ENCODE measurements around the gene AGR2.
"Not testable (repeated sequence)": the region's sequence is repeated elsewhere in the genome, so short reads cannot be mapped to it uniquely, and the experiment has no call there.

Gene AGR2

DNA sequence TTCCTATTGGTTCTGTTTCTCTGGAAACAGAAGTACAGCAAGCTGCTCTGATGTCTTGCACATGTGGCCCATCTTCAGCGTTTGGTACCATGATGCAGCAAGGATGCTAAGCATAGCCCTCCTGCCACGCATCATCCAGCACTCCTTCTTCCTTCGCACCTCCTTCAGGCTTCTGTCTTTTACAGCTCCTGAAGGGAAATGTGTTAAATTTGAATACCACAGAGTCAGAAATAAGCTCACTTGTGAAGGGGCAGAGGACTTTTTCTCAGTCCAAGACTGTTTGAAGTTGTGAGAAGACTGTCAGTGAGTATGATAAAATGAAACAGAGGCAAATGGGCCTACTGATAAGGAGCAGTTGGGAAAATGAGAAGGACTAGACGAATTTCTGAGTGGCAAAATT lies 30.5 kb downstream of the AGR2 start:
- DNase-seq (ENCODE audit: low read depth, low spot score), result no peak

GRCh38 chr7:16773884-16774283 lies 30.9 kb downstream of the AGR2 start:
- DNase-seq (ENCODE audit: low read depth, low spot score), result no peak

DNA sequence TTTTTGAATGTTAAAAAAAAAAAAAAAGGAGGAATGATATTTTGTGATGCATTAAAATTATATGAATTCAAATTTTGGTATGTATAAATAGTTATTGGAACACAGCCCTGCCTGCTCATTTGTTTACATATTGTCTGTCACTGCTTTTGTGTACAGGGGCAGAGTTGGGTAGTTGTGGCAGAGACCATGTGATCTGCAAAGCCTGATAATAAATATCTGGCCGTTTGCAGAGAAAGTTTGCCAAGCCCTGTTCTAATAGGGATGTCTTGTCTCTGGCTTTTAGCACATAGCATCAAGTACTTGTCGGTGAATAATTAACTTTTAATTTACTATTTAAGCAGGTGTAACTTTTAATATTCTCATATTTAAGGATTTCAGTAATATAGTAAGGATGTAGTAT lies 31.5 kb downstream of the AGR2 start:
- DNase-seq (ENCODE audit: low read depth, low spot score), result no peak

GRCh38 chr7:16770657-16771329 lies 34.0 kb downstream of the AGR2 start:
- DNase-seq (ENCODE audit: low read depth, low spot score), result no peak

GRCh38 chr7:16769994-16770393 lies 34.8 kb downstream of the AGR2 start:
- not testable (repeated sequence) for DNase-seq (ENCODE audit: low read depth, low spot score)

DNA sequence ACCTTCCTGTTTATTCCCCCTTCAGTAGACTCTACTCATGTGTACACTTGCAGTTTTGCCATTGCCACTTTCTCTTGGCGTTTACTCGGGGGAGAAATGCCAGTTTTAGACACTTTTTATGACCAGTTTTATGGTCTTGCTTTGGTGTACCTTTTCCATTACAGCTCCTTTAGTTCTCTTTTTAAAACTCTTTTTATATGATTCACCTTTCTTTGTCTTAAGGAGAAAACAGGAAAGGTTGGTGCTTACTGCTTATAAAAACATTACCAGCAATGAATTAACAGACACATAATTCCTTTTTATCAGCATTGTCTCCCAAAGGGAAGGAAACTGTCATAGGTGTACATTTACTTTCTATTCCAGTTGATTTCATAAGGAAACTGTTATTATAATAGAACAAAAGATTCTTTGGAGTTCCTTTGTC lies 39.4 kb downstream of the AGR2 start:
- no peak for DNase-seq (ENCODE audit: low read depth, low spot score)

GRCh38 chr7:16764942-16765341 lies 39.9 kb downstream of the AGR2 start:
- DNase-seq (ENCODE audit: low read depth, low spot score), result no peak

GRCh38 chr7:16762177-16762576 lies 42.6 kb downstream of the AGR2 start:
- DNase-seq (ENCODE audit: low read depth, low spot score), result no peak

DNA sequence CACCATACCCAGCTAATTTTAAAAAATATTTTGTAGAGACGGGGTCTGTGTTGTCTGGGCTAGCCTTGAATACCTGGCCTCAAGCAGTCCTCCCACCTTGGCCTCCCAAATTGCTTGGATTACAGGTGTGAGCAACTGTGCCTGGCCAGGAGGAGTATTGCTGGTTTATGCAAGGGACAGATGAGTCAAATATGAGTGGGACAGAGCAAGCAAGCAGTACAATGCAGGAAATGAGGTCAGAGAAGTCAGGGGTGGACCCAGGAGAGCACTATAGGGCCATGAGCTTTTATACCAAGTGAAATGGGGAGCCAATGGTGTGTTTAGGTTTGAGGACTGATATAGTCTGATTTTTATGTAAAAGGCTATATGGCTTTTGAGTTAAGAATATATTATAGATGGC lies 45.0 kb downstream of the AGR2 start:
- no peak for DNase-seq (ENCODE audit: low read depth, low spot score)

DNA sequence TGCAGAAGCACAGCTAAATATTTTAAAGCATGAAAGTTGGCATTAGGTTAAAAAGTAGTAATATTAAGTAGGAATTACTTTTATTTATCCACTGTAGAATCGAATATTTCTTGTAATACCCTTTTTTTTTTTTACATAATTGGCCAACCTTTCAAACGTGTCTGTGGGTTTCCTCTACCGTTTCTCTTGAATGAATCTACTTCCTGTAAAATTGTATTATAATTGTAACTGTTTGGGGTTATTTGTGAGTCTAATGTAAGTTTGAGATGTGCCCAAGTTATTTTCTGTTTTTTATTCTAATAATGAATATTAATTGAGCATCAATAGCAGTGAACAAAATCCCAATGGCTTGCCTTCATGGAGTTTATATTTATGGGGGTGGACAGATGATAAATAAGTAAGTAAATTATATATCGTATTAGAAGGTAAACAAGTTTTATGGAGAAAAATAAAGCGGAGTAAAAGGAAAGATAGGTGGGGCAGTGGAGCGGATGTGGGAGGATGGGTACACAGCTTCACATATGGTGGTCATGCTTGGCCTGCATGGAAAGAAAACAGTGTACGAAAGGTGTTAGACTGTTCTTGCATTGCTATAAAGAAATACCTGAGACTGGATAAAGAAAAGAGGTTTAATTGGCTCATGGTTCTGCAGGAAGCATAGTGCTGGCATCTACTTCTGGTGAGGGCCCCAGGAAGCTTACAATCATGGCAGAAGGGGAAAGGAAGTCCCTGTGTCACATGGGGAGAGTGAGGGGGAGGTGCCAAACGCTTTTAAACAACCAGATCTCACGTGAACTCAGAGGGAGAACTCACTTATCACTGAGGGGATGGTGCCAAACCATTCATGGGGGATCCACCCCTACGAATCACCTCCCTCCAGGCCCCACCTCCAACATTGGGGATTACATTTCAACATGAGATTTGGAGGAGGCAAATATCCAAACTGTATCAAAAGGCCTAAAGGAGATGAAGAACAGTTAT lies 45.9 kb downstream of the AGR2 start:
- no peak for DNase-seq (ENCODE audit: low read depth, low spot score)

- no peak for DNase-seq (ENCODE audit: low read depth, low spot score)
Measured at GRCh38 chr7:16758036-16758435, 46.8 kb downstream of the AGR2 start.

GRCh38 chr7:16755397-16755796 lies 49.4 kb downstream of the AGR2 start:
- no peak for DNase-seq (ENCODE audit: low read depth, low spot score)

DNA sequence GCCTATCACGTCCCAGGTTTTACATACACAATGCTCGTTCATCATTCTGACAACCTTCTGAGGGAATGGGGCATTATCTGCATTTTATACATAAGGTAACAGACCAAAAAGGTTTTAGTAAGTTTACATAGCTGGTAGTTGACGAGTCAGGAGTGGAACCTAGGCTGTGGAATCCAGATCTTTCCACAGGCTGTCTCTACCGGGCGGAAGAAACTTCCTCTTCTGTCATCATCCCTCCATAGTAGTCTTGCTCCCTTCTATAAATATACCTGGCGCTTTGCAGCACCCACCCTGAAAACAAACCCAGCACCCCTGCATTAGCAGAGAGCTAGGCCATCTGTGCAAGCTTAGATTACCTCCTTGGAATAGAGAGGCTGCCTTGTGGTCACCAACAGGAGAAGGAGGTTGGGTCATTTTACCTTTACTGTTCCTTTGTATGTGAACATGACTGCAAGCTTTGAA lies 49.9 kb downstream of the AGR2 start:
- DNase-seq (ENCODE audit: low read depth, low spot score), result no peak

GRCh38 chr7:16753932-16754855 lies 50.6 kb downstream of the AGR2 start:
- DNase-seq (ENCODE audit: low read depth, low spot score), result no peak

- DNase-seq (ENCODE audit: low read depth, low spot score), result no peak
Measured at GRCh38 chr7:16753102-16753931, 51.5 kb downstream of the AGR2 start, which contains the start of gene TSPAN13. Gene TSPAN13, plus strand, starts transcription at chr7:16753755. Its CDS starts 213 bp downstream, at chr7:16753968.

DNA sequence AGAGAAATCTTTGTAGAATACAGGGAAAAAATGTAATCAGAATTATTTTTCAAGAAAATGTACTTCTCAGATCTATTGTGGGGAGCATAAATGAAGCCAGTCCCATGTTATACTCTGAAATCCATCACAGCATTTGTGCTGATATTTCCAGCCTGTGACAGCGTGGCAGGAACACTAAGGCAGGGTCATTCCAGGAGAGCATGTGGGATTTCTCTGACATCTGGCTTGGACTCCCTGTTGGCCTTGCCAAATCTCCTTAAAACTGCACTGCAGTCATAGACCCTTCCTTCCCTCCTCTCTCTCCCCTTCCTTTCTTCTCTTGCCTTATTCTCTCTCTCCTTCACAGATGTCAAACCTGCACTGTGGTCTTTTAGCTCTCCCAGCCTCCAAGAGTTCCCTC lies 57.7 kb downstream of the AGR2 start:
- DNase-seq (ENCODE audit: low read depth, low spot score), result no peak

GRCh38 chr7:16745645-16746044 lies 59.2 kb downstream of the AGR2 start:
- no peak for DNase-seq (ENCODE audit: low read depth, low spot score)

- no peak for DNase-seq (ENCODE audit: low read depth, low spot score)
Measured at GRCh38 chr7:16744518-16745250, 60.1 kb downstream of the AGR2 start.

DNA sequence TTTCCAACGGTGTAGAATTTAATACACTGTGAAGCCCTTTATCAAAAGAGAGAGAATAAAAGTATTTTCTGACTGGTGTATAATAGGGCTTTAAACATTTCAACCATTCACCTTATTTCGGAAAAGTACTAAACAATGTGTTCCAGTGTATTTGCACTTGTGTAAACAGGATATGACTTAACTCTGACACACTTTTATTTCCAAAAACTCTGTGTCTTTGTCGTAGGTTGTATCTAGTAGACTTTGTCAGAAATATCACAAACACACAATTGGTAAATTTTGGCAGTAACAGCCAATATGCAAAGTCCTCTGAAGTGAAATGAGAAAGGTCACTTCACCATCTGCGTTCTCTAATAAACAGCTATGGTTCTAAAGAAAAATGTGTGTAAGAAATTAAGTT lies 61.6 kb downstream of the AGR2 start:
- DNase-seq (ENCODE audit: low read depth, low spot score), result no peak

DNA sequence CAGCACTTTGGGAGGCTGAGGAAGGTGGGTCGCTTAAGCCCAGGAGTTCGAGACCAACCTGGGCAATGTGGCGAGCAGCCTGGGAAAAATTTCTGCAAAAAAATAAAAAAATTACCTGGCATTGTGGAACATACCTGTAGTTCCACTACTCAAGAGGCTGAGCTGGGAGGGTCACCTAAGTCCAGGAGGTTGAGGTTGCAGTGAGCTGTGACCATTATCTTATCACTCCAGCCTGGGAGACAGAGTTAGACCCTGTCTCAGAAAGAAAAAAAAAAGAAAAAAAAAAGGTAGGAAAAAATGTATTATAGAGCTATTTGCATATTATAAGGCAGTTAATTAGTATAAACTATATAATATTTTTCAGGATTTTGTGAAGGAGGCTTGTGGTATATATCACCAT lies 62.3 kb downstream of the AGR2 start:
- no peak for DNase-seq (ENCODE audit: low read depth, low spot score)

All from brain pericyte (primary cell).